Pulmonary artery endothelial cell (primary cell): ENCODE results near the gene SMCR8. TPM values are rescaled to one million over a fixed set of nuclear protein-coding genes. Genes with fewer than 3 reads are reported as not detected.
"Not testable (repeated sequence)": the region's sequence is repeated elsewhere in the genome, so short reads cannot be mapped to it uniquely, and the experiment has no call there.

Source experiments
- DNase-seq: peaks from one replicate; pipeline ENCODE4 v3.0.0-alpha.2; 2011; ENCODE audit warnings: low read depth, low spot score
- total RNA-seq: library from RNA; depleted of rRNA; stranded (reverse); fragments of >200 nt; gene quantifications from 2 replicates; pipeline ENCODE4 v1.2.3, GENCODE V29; 2014

Gene SMCR8
- total RNA-seq, 1 donor from 2014 or later = 17.8 TPM

GRCh38 chr17:18318771-18319450 is 3.8 kb downstream of the SMCR8 start:
- no peak for DNase-seq

DNA sequence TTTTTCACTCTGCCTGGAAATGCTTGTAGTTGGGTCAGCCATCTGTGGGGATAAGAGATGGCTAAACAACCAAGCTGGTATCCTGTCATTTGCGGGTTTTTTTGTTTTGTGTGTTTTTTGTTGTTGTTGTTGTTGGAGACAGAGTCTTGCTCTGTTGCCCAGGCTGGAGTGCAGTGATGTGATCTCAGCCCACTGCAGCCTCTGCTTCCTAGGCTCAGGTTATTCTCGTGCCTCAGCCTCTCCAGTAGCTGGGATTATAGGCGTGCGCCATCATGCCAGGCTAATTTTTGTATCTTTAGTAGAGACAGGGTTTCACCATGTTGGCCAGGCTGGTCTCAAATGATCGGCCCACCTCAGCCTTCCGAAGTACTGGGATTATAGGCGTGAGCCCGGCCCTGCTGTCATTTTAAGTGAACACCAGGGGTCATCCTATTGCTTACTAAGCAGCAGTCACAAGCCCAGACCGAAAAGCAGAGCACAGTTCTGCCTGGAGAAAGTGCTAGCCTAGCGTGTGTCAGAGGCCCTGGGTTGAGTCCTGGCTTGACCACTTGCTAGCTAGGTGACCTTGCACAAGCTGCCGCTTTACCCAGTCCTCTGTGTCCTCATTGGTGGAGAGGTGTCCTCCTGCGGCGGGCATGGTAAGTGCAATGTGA is 4.6 kb downstream of the SMCR8 start:
- DNase-seq = peak; percentile 27

- DNase-seq = no peak
These were observed 5.2 kb downstream of the SMCR8 start for GRCh38 chr17:18320301-18320700.

DNA sequence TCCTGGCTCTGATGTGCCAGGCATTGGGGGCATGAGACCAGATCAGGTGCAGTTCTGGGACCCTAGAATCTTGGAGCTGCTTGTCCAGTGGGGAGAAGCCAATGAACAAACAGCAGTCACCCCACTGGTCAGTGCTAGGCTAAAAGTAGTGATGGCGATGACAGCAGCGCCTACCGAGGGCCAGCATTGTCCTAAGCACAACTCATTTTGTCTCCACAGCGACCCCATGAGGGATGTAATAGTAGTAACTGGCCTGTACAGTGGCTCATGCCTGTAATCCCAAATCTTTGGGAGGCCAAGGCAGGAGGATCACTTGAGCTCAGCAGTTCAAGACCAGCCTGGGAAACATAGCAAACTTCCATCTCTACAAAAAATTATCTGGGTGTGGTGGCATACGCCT is 6.2 kb downstream of the SMCR8 start:
- DNase-seq = no peak

GRCh38 chr17:18322522-18322921 is 7.4 kb downstream of the SMCR8 start:
- no peak for DNase-seq

- no peak for DNase-seq
These were observed 7.9 kb downstream of the SMCR8 start for GRCh38 chr17:18323007-18323406.

DNA sequence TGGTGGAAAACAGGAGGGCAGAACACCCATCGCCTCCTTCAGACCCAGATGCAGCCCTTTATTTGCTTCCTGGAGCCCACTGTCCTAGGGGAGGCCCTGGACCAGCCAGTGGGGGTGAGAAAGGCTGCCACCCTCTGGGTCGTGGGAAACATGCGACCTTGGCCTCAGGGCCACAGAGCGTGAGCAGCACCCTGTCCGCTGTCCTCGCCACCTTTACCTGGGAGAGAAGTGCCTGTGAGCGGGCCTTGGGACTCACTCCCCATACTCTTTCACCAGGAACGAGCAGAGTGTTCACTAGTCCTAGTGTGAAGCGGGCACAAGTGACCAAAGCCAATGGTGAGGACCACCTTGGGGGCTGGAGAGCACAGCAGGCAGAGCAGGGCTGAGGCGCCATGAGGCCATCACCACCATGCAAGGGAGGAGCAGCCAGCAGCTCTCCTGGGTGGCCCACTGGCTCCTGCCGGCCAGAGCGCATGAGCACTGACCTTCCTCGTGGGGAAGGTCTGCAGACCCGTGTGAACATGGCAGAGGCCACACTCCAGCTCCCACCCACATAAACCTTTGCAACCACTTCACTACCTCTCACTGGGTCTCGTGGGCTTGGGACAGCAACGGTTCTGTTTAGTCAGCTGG is 8.5 kb downstream of the SMCR8 start:
- no peak for DNase-seq

- no peak for DNase-seq
These were observed 9.3 kb downstream of the SMCR8 start for GRCh38 chr17:18324140-18325050.

DNA sequence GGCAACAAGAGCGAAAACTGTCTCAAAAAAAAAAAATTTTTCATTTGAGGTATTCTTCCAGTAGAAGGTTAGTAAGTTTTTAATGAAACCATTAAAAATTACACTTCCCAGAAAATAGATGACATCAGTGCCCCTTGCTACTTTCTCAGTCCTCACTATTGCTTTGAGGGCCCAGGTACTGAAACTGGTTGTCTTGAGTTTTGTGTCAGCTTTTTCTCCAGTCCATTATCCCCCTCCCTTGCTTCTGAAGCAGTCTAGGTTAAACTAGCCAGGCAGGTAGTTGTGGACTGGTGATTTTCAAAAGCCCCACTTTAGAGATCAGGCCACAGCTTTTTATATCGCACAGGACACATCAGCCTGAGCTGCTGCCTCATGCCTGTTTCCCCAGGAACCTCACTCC is 10.9 kb downstream of the SMCR8 start:
- no peak for DNase-seq

GRCh38 chr17:18326572-18326971 is 11.5 kb downstream of the SMCR8 start:
- DNase-seq = no peak

DNA sequence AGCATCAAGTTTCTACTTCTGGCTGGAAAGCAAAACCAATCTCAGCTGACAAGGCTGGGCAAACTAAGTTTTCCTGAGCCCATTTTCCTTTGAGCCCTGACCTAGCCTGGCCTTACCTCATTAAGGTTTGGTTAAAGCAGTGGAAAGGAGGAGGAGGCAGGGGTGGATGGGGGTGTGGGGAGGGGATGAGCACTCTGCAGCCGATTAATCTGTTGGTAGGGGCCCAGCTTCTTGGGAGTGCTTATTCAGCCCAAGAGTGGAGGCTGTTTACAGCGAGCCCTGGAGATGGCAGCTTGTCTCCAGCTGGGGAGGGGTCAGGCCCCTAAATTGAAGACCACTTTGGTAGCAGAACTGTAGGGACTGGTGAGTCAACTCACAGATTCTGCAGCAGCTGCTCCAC is 12.0 kb downstream of the SMCR8 start:
- DNase-seq = no peak

GRCh38 chr17:18327556-18327955 is 12.5 kb downstream of the SMCR8 start:
- no peak for DNase-seq

DNA sequence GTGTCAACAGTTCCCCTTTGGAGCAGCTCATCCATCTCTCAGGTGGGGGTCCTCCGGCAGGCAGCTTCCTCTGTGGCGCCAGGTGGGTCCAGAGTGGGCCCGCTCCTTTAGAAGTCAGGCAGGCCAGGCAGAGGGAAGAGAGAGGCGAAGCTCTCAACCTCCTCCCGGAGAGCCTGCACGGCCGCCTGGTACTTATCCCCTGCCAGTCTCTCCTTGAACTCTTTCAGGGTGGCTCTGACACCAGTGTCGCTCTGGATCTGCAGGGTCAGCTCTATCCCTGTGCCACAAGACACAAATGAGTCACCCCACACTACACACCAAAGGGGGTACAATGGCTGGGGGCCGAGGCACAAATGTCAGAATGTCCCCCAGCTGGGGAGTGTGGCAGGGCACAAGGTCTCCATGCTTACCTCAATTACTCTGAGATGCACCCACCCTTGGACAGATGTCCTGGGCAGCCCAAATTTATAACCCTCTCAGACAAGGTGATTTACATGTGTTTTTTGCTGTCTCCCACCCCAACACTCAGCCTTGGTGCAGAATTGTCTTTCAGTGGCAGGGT is 13.6 kb downstream of the SMCR8 start:
- DNase-seq = no peak

GRCh38 chr17:18331879-18332278 is 16.8 kb downstream of the SMCR8 start:
- no peak for DNase-seq

GRCh38 chr17:18332909-18333489 is 17.9 kb downstream of the SMCR8 start:
- no peak for DNase-seq

GRCh38 chr17:18338158-18338557 is 23.1 kb downstream of the SMCR8 start:
- DNase-seq = not testable (repeated sequence)

- DNase-seq = no peak
These were observed 24.8 kb downstream of the SMCR8 start for GRCh38 chr17:18339933-18340332.

- no peak for DNase-seq
These were observed 28.9 kb downstream of the SMCR8 start for GRCh38 chr17:18344021-18344420.

- no peak for DNase-seq
These were observed 38.4 kb downstream of the SMCR8 start for GRCh38 chr17:18353541-18353940.

GRCh38 chr17:18356624-18357023 is 41.5 kb downstream of the SMCR8 start:
- no peak for DNase-seq

DNA sequence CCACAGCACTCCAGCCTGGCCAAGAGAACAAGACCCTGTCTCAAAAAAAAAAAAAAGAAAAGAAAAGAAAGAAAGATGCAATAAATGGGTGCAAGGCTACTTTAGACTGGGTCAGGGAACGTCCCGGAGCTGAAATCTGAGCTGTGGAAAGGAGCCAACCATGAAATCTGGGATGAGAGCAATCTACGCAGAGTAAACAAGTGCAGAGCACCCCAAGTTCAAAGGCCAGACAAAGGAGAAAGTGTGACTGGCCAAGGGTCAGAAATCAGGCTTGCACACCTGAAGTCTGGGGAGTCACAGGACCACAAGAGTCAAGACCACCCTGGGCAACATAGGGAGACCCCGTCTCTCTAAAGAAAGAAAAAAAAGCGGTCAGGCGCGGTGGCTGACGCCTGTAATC is 45.4 kb downstream of the SMCR8 start:
- no peak for DNase-seq
